IPS DF 4.7 (cell line): ENCODE data around the gene SMPD3.

Experiments used
- DNase-seq: peaks from one replicate; pipeline ENCODE4 v3.0.0-alpha.2; 2013; ENCODE audit warnings: low spot score; ENCODE audit errors: extremely low read depth

The SMPD3 gene

GRCh38 chr16:68404736-68405345 is 43.5 kb downstream of the SMPD3 start:
- no peak for DNase-seq

DNA sequence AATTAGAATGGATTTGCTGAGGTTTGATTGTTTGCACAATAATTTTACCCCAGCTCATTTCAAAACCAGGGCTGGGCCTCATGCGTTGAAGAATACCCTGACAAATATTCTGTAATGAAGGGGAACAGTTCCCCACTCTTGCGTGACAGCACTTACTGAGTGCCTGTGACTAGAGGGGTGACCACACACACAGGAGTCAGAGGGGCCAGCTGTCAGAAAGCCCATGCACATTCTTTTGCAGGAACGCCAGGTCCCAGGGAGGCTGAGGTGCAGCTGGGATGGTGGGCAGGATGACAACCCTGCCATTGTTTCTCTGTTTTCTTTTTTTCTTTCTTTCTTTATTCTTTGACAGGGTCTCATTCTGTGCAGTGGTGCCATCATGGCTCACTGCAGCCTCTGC is 44.6 kb downstream of the SMPD3 start:
- no peak for DNase-seq

DNA sequence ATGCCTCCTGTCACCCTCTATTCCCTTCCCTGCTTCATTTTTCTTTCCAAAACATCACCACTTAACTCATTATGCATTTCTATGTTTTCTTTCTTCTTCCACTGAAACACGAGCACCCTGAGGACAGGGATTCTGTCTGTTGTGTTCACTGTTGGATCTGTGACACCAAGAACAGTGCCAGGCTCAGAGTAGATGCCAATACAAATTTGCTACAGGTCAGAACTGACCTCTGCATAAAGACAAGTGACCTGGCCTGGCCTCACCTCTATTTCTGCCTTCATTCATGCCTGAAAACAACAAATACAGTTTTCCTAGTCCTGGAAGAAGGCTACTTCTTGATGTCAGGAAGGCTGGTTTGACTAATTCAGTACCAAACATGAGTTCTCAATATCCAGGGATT is 45.1 kb downstream of the SMPD3 start:
- no peak for DNase-seq

GRCh38 chr16:68402748-68403040 is 45.6 kb downstream of the SMPD3 start:
- no peak for DNase-seq

DNA sequence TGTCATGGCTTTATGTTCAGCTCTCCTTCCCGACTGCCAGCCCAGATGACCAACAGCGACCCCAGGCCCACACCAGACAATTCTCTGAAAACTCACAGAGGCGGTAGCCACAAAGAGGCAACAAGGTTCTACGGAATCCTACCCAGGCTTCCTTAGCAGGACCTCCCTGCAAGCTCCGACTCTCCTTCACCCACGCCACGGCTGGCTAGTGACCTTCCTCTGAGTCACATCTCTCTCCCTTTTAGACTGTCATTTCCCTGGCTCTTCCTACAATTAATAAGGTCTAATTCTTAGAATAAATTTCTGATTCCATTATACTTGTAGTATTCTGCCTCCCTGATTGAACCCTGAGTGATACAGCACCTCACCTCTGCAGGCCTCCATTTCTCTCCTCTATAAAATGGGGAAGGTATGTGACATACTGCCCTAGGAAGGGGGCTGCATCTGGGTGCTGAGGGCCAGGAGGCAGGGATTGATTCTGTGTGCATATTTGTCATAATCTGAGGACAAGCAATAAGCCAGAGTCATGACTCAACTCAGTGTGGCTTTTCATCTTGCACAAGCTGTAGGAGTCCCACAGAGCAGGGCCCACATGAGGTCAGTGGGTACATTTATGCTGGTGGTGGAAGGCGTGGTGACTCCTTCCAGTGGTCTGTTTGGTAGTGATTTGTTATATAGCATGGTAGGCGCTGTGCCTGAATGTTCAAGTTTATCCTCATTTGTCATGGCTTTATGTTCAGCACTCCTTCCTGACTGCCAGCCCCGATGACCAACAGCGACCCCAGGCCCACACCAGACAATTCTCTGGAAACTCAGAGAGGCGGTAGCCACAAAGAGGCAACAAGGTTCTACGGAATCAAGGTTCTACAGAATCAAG is 46.2 kb downstream of the SMPD3 start:
- DNase-seq: no peak

DNA sequence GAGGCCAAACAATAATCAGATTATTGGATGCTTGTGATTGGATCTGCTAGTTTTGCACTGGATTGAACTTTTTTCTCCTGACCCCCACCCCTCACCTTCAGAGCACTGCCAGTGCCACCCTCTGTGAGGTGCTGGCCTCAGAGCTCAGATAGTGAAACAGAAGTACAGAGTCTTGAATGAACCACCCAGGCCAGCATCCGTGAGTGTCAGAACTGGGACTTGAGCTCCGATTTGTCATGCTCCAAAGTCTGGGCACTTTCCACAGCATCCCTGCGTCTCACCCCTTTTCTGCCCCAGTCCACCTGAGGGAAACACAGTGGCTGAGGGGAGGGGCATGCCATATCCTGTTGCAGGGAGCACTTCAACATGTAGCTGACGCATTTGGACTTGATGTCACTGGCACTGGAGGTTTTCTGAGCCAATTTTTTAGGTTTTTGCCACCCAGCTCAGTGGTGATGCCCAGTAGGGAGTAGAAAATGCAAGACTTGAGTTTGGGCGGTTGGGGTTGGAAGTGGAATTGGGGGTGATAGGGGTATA is 47.3 kb downstream of the SMPD3 start:
- DNase-seq: no peak

- no peak for DNase-seq
Observed at GRCh38 chr16:68400083-68400923, 48.0 kb downstream of the SMPD3 start.

DNA sequence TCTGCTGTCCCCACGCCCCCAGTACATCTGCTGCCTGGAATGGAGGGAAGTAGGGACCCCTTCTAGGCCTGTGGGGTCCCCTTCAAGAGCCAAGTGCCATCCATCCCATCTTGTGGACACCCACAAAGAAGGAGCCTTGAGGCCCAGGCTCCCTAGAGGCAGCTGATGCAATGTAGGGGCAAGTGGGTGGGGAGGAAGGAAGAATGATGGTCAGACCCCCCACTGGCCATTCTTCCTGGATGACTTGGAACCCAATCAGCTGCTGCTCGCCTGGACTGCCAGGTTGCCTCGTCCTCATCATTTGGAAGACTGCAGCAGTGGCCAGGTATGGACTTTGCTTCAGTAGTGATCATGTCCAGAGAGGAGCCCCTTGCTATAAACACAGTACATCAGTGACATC is 48.9 kb downstream of the SMPD3 start:
- DNase-seq: no peak

GRCh38 chr16:68397710-68398201 is 50.6 kb downstream of the SMPD3 start:
- no peak for DNase-seq

GRCh38 chr16:68396481-68396880 is 51.8 kb downstream of the SMPD3 start:
- DNase-seq: no peak

DNA sequence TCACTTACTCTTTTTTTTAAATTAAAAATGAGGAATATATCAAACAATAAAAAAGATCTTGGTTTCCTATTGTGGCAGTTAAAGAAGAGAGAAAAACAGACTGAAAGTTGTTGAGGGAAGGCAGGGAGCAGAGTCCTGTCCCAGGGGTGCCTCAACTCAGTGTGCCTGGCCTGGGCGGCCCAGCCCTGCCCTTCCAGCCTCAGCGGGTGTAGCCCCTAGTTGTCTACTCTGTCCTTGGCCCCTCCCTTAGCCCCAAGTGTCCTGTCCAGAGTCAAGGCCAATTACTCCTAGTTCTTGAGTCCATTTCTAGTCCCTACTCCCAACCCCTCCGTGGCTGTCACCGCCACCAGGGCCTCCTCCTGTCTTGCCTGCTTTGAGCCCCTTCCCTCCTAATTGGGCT is 52.5 kb downstream of the SMPD3 start:
- DNase-seq: no peak

DNA sequence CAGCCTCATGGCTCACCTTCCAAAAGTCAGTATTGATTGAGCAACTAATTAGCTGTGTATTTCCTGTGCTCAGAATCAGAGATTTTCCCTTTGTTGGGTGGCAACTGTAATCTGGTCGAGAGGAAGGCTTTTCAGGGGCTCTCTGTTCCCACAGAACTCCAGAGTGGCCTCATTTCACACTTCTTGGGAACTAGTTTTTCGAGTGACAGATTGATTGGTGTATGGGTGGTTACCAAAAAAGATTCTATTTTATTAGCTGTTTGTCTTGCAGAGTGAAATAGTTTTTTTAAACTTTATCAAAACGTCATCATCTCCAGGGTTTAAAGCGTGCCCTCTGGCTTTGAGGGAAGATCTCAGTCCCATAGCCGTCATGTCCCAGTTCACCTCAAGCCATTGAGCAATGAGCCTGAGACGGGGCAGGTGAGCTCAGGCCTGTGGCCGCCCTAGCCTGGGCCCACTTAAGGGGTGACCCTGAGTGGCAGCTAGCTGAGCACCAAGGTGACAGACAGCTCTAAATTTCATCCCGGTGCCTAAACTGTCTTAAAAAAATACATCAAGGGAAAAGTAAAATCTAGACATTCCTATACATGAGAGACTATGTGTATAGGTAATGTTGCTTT is 53.0 kb downstream of the SMPD3 start:
- no peak for DNase-seq

GRCh38 chr16:68393333-68393732 is 55.0 kb downstream of the SMPD3 start:
- no peak for DNase-seq

- no peak for DNase-seq
Observed at GRCh38 chr16:68389750-68390371, 58.4 kb downstream of the SMPD3 start.

- DNase-seq: no peak
Observed at GRCh38 chr16:68389006-68389405, 59.3 kb downstream of the SMPD3 start.

DNA sequence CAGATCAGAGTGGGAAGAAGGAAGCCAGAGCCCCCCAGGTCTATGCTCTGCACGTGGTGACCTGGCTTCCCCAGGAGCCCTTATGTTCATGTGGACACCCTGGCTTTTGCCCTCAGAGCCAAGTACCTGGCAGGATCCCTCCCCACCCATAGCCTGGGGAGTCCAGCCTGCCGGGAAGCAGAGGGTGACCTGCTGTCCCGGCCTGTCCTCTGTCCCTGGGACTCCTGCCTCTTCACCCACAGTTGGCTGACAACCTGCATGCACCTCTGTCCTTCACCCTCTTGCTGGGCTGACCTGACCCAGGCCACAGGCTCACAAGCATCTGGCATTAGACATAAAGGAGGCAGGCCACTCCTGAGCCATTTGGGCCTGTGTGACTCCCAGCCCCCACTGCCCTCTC is 60.2 kb downstream of the SMPD3 start:
- no peak for DNase-seq

GRCh38 chr16:68387301-68387700 is 61.0 kb downstream of the SMPD3 start:
- DNase-seq: no peak

DNA sequence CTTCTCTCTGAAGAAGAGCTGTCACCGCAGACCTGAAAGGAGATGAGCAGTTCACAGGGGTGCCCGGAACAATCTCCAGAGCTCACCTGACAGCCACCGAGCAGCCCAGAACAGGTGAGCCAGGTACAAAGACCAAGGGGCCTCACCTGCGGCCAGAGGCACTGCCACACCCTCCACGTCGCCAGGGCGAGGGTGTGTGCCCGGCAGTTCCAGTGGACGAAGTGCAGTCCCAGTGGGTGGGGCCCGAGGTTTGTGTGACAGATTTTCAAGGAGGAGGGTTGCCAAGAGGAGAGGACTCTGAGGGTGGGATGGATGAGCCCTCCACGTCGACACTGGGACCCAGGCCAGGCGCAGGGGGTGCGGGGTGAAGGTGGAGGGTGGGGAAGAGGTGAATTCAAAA is 61.7 kb downstream of the SMPD3 start:
- no peak for DNase-seq

DNA sequence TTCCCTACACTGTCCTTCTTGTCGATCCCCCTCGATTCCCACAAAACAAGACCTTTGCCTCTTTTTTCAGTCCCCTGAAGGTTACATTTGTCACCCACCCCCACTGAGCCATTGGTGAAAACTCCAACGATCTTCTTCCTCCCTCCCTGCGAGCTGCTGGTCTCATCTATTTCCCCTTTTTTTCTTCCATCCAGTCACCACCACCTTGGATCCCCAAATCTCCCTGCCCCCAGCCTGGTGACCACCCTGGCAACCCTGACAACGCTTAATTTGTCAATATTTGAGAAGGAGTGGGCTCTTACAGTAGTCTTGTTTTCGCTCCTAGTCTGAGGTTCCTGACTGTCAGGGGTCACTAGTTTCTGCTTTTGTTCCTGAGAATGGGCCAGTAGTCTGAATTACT is 62.9 kb downstream of the SMPD3 start:
- no peak for DNase-seq

GRCh38 chr16:68384288-68385161 is 63.8 kb downstream of the SMPD3 start:
- DNase-seq: no peak
